HG03280 (cell line): Measurements from ENCODE around the gene MPZL3.
A peak's percentile ranks its signal among the peaks of the same experiment; 100 is the strongest.

Source experiments
- ATAC-seq: cut with Tn5 transposase; IDR thresholded peaks from one replicate; pipeline ENCODE4 v1.9.1; 2021; ENCODE audit warnings: mild to moderate bottlenecking, moderate library complexity; ENCODE audit not compliant: unreplicated experiment

The MPZL3 gene

DNA sequence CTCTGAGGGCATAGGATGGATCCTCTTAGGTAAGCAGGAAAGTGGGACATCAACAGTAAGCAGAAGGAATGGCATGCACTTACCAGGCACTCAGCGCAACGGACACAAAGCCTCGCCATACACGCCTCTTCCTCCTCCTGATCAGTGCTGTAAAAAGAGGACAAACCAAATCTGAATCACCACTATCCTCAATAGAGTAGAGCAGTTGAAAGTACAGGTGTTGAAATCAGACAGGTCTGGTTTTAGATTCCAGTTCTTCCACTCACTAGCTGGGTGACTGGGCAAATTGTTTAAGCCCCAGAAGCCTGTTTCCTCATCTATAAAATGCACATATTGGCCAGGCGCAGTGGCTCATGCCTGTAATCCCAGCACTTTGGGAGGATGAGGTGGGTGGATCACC is 18.8 kb downstream of the MPZL3 start:
- ATAC-seq, result no peak

GRCh38 chr11:118232659-118233058 is 19.5 kb downstream of the MPZL3 start:
- no peak for ATAC-seq

- no peak for ATAC-seq
Observed at GRCh38 chr11:118231461-118231860, 20.7 kb downstream of the MPZL3 start.

DNA sequence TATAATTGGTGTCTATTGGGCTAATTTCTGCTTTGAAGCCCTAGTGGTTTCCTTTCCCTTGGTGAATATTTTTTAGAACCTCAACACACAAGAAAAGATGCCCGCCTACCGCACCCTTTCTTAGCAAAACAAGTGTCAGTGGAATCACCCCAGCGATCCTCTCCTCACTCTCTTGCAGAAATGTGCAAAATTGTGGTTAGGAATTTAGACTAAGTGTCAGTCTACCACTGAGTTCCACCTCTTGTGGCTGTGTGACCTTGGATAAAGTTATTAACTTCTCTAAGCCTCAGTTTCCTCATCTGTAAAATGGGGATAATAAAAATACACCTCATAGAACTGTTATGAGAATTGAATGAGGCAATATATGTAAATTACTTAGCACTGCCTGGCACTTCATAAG is 22.1 kb downstream of the MPZL3 start:
- no peak for ATAC-seq

GRCh38 chr11:118229274-118229847 is 22.8 kb downstream of the MPZL3 start:
- no peak for ATAC-seq

GRCh38 chr11:118227865-118228785 is 24.0 kb downstream of the MPZL3 start:
- ATAC-seq, result peak; percentile 63

- no peak for ATAC-seq
Observed at GRCh38 chr11:118226781-118227180, 25.4 kb downstream of the MPZL3 start.

DNA sequence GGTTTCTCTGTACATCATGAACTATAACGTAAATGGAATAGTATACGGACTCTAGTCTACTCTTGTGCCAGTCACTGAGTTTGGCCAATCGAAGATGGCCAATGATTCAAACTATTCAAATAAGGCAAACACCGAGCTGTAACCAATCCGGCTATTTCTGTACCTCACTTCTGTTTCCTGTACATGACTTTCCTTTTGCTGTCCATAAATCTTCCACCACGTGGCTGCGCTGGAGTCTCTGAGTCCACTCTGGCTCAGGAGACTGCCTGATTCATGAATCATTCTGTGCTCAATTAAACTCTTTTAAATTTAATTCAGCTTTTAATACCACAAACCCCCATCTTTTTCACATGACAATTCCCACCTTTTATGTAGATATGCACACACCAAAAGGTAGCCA is 25.9 kb downstream of the MPZL3 start:
- no peak for ATAC-seq

- peak; percentile 45 for ATAC-seq
Observed at GRCh38 chr11:118224511-118225188, 27.5 kb downstream of the MPZL3 start, which contains the start of gene JAML. JAML (minus strand) TSS chr11:118225011; CDS start chr11:118214866, 10,145 bp downstream.

- ATAC-seq, result no peak
Observed at GRCh38 chr11:118223992-118224391, 28.2 kb downstream of the MPZL3 start.

GRCh38 chr11:118223570-118223969 is 28.6 kb downstream of the MPZL3 start:
- no peak for ATAC-seq

DNA sequence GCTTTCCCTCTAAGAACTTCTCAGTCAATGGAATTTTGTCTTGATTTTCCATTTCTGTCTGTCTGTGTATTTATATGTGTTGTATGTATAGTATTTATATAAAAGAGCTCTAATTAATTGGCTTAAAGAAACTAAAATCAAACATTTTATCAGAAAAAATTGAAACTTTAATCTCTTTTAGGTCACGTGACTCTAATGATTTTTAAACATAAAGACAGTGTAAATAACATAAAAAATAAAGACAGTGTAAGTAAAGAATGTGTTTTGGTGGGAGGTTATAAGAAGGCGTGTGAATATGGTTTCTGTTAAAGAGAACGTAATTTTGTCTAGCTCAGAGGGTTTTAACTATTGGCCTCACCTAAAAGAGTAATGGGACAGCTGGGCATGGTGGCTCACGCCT is 29.7 kb downstream of the MPZL3 start:
- no peak for ATAC-seq

- ATAC-seq, result no peak
Observed at GRCh38 chr11:118221419-118221818, 30.7 kb downstream of the MPZL3 start.

GRCh38 chr11:118219732-118220131 is 32.4 kb downstream of the MPZL3 start:
- no peak for ATAC-seq

DNA sequence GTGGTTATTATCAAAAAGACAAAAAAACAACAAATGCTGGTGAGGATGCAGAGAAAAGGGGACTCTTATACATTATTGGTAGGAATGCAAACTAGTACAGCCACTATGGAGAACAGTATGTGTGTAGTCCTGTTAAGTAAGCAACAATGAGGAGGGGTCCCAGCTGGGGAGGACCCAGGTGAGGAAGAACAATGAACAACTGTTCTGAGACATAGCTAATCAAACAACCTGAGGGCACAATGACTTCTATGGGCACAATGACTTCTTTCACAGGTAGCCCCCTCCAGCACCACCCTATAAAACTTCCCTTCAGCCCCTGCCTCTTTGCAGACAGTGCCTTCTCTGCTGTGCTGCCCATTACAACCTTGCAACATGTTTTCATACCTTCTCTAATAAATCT is 32.9 kb downstream of the MPZL3 start:
- ATAC-seq, result no peak

- no peak for ATAC-seq
Observed at GRCh38 chr11:118217575-118217974, 34.6 kb downstream of the MPZL3 start.

GRCh38 chr11:118216621-118217481 is 35.3 kb downstream of the MPZL3 start:
- ATAC-seq, result no peak

- no peak for ATAC-seq
Observed at GRCh38 chr11:118215765-118216164, 36.4 kb downstream of the MPZL3 start.

DNA sequence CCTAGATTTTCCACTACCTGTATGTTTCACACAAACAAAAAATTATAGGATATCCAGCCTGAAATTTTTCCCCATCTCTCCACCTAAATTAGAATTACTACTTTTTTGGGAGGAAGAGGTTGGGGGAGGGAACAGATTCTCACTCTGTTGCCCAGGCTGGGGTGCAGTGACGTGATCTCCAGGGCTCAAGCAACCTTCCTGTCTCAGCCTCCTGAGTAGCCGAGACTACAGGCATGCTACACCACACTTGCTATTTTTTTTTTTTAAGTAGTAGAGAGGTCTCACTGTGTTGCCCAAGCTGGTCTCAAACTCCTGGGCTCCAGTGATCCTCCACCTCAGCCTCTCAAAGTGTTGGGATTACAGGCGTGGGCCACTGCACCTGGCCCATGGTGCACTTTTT is 36.9 kb downstream of the MPZL3 start:
- ATAC-seq, result no peak

DNA sequence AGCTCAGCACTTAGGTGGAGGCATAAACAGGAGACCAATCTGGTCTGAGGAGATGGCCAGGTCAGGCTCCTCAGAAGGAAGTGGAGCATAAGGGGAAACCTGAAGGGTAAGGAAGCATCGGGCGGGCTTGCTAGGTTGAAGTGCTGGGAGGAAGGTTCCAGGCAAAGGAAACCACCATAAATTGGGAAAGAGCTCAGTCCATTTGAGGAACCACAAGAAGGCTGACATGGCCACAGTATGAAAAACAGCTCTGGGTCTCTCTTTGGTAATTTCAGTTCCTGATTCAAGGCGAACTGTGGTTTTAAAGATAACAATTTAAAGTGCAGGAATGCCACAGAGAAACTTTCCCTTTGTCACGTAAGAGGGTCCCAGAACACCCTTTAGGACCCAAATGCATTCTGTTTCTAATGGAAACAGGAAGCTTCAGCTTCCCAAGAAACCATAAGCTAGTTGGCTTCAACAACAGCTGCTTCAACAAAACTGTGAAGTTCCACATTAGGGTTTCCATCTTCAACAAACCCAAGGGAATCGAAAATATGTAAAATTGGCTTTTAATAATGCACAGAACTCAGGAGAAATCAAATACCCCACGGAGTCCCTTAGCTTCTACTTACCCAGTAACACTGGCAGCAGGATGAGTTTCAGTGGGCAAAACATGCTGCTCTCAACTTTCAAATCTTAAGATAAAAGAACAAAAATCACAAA is 37.8 kb downstream of the MPZL3 start:
- ATAC-seq, result no peak
